ENCODE measurements around the gene CATSPER3.

The CATSPER3 gene

GRCh38 chr5:134948911-134949310 lies 18.8 kb upstream of the CATSPER3 start:
- Histone ChIP-seq H4K20me1 (ENCODE audit: insufficient read depth, low read length, poor library complexity, severe bottlenecking) (no peaks in the 10 kb centered on the region), H3F3A (ENCODE audit: low read depth) (no peaks in the 10 kb centered on the region), H3K9me2 (replicated peaks; ENCODE audit: low read depth, low read length) (no peaks in the 10 kb centered on the region), H3K79me2 (ENCODE audit: insufficient read depth, low read length) (no peaks in the 10 kb centered on the region), H3K4me1 (ENCODE audit: insufficient read depth, low read length, poor library complexity, severe bottlenecking) (no peaks in the 10 kb centered on the region), H3K36me3 (ENCODE audit: insufficient read depth, low read length) (no peaks in the 10 kb centered on the region), H3K4me2 (ENCODE audit: low read depth, low read length, poor library complexity, severe bottlenecking) (no peak overlapping the region), H3K27me3 (ENCODE audit: insufficient read depth, low read length, poor library complexity, severe bottlenecking) (no peaks in the 10 kb centered on the region), H3K4me3 (ENCODE audit: low read length, poor library complexity, severe bottlenecking) (no peak overlapping the region), H3K9me3 (ENCODE audit: insufficient read depth, low read depth, low read length) (no peaks in the 10 kb centered on the region), H3K9ac (ENCODE audit: low read depth, low read length, poor library complexity, severe bottlenecking) (no peak overlapping the region), H2AFZ (ENCODE audit: low read length) (no peak overlapping the region)
- TF ChIP-seq CTCF (conservative IDR thresholded peaks at IDR 0.05; ENCODE audit: low read length) (no peak), EZH2phosphoT487 (IDR thresholded peaks at IDR 0.05; ENCODE audit: borderline replicate concordance) (no peak)

- Histone ChIP-seq H3K4me2 (ENCODE audit: low read depth, low read length, poor library complexity, severe bottlenecking) (no peak overlapping the region), H3K27me3 (ENCODE audit: insufficient read depth, low read length, poor library complexity, severe bottlenecking) (no peaks in the 10 kb centered on the region), H3K9ac (ENCODE audit: low read depth, low read length, poor library complexity, severe bottlenecking) (no peak overlapping the region), H3K9me2 (replicated peaks; ENCODE audit: low read depth, low read length) (no peaks in the 10 kb centered on the region), H4K20me1 (ENCODE audit: insufficient read depth, low read length, poor library complexity, severe bottlenecking) (no peaks in the 10 kb centered on the region), H3K4me3 (ENCODE audit: low read length, poor library complexity, severe bottlenecking) (no peak overlapping the region), H3K9me3 (ENCODE audit: insufficient read depth, low read depth, low read length) (no peaks in the 10 kb centered on the region), H3K4me1 (ENCODE audit: insufficient read depth, low read length, poor library complexity, severe bottlenecking) (no peaks in the 10 kb centered on the region), H3K79me2 (ENCODE audit: insufficient read depth, low read length) (no peaks in the 10 kb centered on the region), H2AFZ (ENCODE audit: low read length) (no peak overlapping the region), H3F3A (ENCODE audit: low read depth) (no peaks in the 10 kb centered on the region), H3K36me3 (ENCODE audit: insufficient read depth, low read length) (no peaks in the 10 kb centered on the region)
- TF ChIP-seq CTCF (conservative IDR thresholded peaks at IDR 0.05; ENCODE audit: low read length) (no peak), EZH2phosphoT487 (IDR thresholded peaks at IDR 0.05; ENCODE audit: borderline replicate concordance) (no peak)
Measured at GRCh38 chr5:134949316-134949715, 18.4 kb upstream of the CATSPER3 start.

GRCh38 chr5:134957920-134958608 lies 9.6 kb upstream of the CATSPER3 start:
- H2AFZ ChIP-seq (ENCODE audit: low read length): no peak overlapping the region
- H3K9me2 ChIP-seq (replicated peaks; ENCODE audit: low read depth, low read length): no peaks in the 10 kb centered on the region
- H3K9me3 ChIP-seq (ENCODE audit: insufficient read depth, low read depth, low read length): no peaks in the 10 kb centered on the region
- H3K4me3 ChIP-seq (ENCODE audit: low read length, poor library complexity, severe bottlenecking): no peak overlapping the region
- H4K20me1 ChIP-seq (ENCODE audit: insufficient read depth, low read length, poor library complexity, severe bottlenecking): no peaks in the 10 kb centered on the region
- no peak for TF ChIP-seq EZH2phosphoT487 (IDR thresholded peaks at IDR 0.05; ENCODE audit: borderline replicate concordance)
- TF ChIP-seq CTCF (conservative IDR thresholded peaks at IDR 0.05; ENCODE audit: low read length): no peak
- H3K27me3 ChIP-seq (ENCODE audit: insufficient read depth, low read length, poor library complexity, severe bottlenecking): no peaks in the 10 kb centered on the region
- no peak overlapping the region for H3K9ac ChIP-seq (ENCODE audit: low read depth, low read length, poor library complexity, severe bottlenecking)
- no peaks in the 10 kb centered on the region for H3F3A ChIP-seq (ENCODE audit: low read depth)
- no peaks in the 10 kb centered on the region for H3K79me2 ChIP-seq (ENCODE audit: insufficient read depth, low read length)
- H3K4me1 ChIP-seq (ENCODE audit: insufficient read depth, low read length, poor library complexity, severe bottlenecking): peaks cover 3% of the 10 kb centered on the region
- H3K4me2 ChIP-seq (ENCODE audit: low read depth, low read length, poor library complexity, severe bottlenecking): no peak overlapping the region
- no peaks in the 10 kb centered on the region for H3K36me3 ChIP-seq (ENCODE audit: insufficient read depth, low read length)

Data from Loucy (cell line).